ENCODE results near the gene SV2C.
"Not testable (repeated sequence)": the region's sequence is repeated elsewhere in the genome, so short reads cannot be mapped to it uniquely, and the experiment has no call there.

The SV2C gene

GRCh38 chr5:76204191-76204590 is 121.0 kb downstream of the SV2C start:
- DNase-seq (ENCODE audit: low read depth), result no peak

- no peak for DNase-seq (ENCODE audit: low read depth)
Observed at GRCh38 chr5:76204713-76205112, 121.5 kb downstream of the SV2C start.

GRCh38 chr5:76207120-76207519 is 123.9 kb downstream of the SV2C start:
- no peak for DNase-seq (ENCODE audit: low read depth)

- no peak for DNase-seq (ENCODE audit: low read depth)
Observed at GRCh38 chr5:76209297-76209696, 126.1 kb downstream of the SV2C start.

GRCh38 chr5:76210946-76211345 is 127.8 kb downstream of the SV2C start:
- DNase-seq (ENCODE audit: low read depth), result no peak

- no peak for DNase-seq (ENCODE audit: low read depth)
Observed at GRCh38 chr5:76213858-76214257, 130.7 kb downstream of the SV2C start.

- no peak for DNase-seq (ENCODE audit: low read depth)
Observed at GRCh38 chr5:76216748-76217147, 133.6 kb downstream of the SV2C start.

- DNase-seq (ENCODE audit: low read depth), result no peak
Observed at GRCh38 chr5:76219636-76220035, 136.5 kb downstream of the SV2C start.

- no peak for DNase-seq (ENCODE audit: low read depth)
Observed at GRCh38 chr5:76221311-76221710, 138.1 kb downstream of the SV2C start.

GRCh38 chr5:76222318-76222717 is 139.1 kb downstream of the SV2C start:
- no peak for DNase-seq (ENCODE audit: low read depth)

- DNase-seq (ENCODE audit: low read depth), result no peak
Observed at GRCh38 chr5:76223696-76224095, 140.5 kb downstream of the SV2C start.

- DNase-seq (ENCODE audit: low read depth), result no peak
Observed at GRCh38 chr5:76224898-76225297, 141.7 kb downstream of the SV2C start.

- no peak for DNase-seq (ENCODE audit: low read depth)
Observed at GRCh38 chr5:76225336-76225735, 142.2 kb downstream of the SV2C start.

GRCh38 chr5:76229900-76230299 is 146.7 kb downstream of the SV2C start:
- no peak for DNase-seq (ENCODE audit: low read depth)

- DNase-seq (ENCODE audit: low read depth), result no peak
Observed at GRCh38 chr5:76230711-76231285, 147.6 kb downstream of the SV2C start.

GRCh38 chr5:76234665-76235064 is 151.5 kb downstream of the SV2C start:
- no peak for DNase-seq (ENCODE audit: low read depth)

GRCh38 chr5:76236684-76237083 is 153.5 kb downstream of the SV2C start:
- no peak for DNase-seq (ENCODE audit: low read depth)

- DNase-seq (ENCODE audit: low read depth), result no peak
Observed at GRCh38 chr5:76240336-76240735, 157.2 kb downstream of the SV2C start.

- not testable (repeated sequence) for DNase-seq (ENCODE audit: low read depth)
Observed at GRCh38 chr5:76242155-76242554, 159.0 kb downstream of the SV2C start.

GRCh38 chr5:76245590-76245989 is 162.4 kb downstream of the SV2C start:
- DNase-seq (ENCODE audit: low read depth), result no peak

- no peak for DNase-seq (ENCODE audit: low read depth)
Observed at GRCh38 chr5:76249621-76250020, 166.4 kb downstream of the SV2C start.

- no peak for DNase-seq (ENCODE audit: low read depth)
Observed at GRCh38 chr5:76250463-76250862, 167.3 kb downstream of the SV2C start.

GRCh38 chr5:76251656-76252055 is 168.5 kb downstream of the SV2C start:
- DNase-seq (ENCODE audit: low read depth), result no peak

- DNase-seq (ENCODE audit: low read depth), result no peak
Observed at GRCh38 chr5:76252437-76252836, 169.3 kb downstream of the SV2C start.

Measured in activated gamma-delta T cell treated with anti-CD3 and anti-CD28 coated beads, Interleukin-2, amount 50 U/mL, for 16 hours (primary cell).